Measurements from ENCODE around the gene R3HDM2.

DNA sequence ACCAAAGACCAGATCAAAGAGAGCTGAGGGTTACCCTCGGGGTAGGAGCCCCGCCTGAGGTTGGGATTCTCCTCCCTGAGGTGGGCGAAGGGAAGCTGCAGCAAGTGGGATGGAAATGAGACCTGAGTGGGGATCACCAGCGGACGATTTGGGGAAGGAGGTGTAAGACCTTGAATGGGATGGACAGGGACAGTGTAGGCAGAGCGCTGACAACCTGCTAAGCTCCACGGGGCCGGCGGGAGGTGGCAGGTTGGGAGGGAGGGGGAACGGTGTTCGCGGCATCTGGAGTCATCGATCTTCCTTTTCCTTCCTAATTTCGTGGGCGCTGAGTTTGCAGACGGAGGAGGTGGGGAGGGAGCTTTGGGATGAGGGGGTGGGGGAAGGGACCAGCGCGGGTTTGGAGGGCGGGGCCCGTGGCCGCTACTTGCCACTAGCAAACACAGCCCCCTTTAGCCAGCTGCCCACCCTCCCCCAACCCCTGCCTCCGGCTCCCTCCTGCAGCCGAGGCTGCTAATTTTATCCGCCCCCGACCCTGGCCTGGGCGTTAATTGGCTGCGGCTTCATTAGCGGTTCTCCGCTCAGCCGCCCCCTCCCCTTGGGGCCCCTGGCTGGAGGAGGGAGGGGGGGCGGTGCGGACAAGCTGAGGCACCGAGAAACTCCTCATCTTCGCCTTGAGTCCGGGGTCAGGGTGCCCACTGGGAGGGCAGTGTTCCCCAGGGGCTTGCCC is 204.1 kb downstream of the R3HDM2 start:
- TF ChIP-seq, protein P1, sequence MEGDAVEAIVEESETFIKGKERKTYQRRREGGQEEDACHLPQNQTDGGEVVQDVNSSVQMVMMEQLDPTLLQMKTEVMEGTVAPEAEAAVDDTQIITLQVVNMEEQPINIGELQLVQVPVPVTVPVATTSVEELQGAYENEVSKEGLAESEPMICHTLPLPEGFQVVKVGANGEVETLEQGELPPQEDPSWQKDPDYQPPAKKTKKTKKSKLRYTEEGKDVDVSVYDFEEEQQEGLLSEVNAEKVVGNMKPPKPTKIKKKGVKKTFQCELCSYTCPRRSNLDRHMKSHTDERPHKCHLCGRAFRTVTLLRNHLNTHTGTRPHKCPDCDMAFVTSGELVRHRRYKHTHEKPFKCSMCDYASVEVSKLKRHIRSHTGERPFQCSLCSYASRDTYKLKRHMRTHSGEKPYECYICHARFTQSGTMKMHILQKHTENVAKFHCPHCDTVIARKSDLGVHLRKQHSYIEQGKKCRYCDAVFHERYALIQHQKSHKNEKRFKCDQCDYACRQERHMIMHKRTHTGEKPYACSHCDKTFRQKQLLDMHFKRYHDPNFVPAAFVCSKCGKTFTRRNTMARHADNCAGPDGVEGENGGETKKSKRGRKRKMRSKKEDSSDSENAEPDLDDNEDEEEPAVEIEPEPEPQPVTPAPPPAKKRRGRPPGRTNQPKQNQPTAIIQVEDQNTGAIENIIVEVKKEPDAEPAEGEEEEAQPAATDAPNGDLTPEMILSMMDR (IDR thresholded peaks at IDR 0.05), result no peak
- TF ChIP-seq POLR2A (IDR thresholded peaks at IDR 0.05), result no peak
